HG03342 (cell line): ENCODE data around the gene JPH4.

Experiments used
- ATAC-seq: cut with Tn5 transposase; IDR thresholded peaks from one replicate; pipeline ENCODE4 v1.9.1; 2021; ENCODE audit warnings: mild to moderate bottlenecking, moderate library complexity; ENCODE audit not compliant: unreplicated experiment

Gene JPH4

DNA sequence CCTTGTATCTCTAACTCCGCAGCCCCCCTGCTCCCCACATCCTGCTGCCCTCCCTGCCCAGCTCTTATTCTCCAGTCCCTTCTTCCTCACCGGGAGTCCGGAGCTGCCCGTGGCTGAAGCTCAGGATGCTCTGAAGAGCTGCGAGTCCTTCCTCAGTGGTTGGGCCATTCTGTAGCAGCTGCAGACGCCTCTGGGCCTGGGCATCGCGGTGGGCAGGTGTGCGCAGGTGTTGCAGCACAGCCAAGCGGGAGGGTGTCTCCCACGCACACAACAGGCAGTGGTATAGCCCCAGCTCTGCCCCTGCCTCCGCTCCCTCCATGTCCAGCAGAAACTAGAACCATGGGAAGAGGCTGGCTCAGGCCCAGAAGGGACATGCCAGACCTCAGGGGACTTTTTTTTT lies 47.2 kb downstream of the JPH4 start:
- ATAC-seq = no peak

DNA sequence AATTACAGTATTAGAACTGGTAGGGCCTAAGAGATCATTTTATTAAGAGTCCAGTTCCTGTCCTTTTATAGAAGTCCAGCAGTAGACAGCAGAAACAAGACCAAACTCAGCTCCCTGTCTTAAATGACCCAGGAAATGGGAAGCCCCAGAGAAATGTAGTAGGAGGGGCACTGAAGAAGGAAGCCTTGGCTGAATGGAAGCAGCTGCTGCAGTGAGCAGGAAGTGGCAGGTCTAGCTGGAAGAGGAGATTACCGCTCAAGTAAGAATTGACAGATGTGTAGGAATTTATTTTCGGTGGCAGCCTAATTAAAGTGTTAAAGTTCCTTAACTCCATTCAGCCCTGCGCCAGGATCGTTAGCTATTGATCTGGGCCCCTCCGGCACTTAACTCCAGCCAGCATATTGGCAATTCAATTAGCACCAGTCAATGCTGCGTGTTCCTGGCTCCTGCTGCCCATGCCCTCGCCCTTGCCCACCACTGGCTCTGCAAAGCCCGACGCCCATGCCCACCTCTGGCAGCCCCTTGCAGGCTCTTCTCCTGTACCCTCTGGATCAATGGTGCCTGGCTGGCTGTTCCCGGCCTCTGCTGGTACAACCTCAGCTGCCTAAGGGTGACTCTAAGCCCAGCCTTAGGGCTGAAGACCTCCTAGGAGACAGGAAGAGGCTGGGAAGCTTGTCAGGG lies 48.1 kb downstream of the JPH4 start:
- no peak for ATAC-seq

DNA sequence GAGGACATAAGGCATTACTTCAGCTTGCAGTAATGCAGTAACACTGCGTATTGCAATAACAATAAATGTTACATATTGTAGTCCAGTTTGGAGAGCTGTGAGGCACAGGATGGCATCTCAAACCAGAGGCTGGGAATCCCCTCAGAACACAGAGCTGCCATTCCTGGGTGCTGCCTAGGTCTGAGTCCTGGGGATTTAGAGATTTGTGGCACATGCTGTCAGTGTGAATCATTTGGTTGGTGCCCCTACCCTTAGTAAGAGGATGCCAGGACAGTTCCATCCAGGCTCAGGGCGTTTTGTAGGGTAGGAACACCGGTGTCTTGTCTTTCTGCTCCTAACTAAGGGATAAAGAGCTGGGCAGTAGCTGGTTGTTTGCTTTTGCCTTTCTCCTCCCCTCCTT lies 49.6 kb downstream of the JPH4 start:
- ATAC-seq = no peak

DNA sequence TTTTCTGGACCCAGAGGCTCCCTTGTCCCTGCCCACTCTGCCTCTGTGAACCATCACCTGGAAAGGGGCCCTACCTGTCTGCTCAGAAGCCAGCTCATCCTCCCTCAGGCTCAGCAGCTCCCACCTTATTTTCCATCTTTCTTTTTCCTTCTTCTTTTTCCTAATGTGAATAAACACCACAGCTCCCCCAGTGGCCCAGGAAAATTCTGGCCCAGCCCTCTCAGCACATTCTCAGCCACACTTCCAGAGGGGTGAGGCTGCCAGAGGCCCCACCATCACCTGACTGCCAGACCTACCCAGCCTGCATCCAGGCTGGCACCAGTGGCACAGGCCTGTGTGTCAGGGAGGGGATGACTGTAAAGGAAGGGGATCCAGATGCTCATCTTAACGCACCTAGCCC lies 50.0 kb downstream of the JPH4 start:
- no peak for ATAC-seq

DNA sequence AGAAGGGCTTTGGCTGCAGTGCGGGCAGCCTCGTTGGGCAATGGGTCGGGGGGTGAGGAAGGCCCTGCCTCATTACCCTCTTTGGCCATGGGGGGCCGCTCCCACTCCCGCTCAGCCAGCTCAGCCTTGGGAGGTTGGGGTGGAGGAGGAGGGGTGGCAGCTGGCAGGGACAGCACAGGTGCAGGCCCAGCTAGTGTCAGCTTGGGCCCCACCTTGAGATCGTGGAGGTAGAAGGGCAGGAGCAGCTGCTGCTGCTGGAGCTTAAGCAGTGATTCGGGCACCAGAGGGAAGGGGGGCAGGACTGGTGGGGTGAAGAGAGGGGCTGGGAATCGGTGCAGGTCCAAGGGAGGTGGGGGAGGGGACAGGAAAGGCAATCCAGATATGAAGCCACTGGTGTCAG lies 53.0 kb downstream of the JPH4 start:
- ATAC-seq = no peak

DNA sequence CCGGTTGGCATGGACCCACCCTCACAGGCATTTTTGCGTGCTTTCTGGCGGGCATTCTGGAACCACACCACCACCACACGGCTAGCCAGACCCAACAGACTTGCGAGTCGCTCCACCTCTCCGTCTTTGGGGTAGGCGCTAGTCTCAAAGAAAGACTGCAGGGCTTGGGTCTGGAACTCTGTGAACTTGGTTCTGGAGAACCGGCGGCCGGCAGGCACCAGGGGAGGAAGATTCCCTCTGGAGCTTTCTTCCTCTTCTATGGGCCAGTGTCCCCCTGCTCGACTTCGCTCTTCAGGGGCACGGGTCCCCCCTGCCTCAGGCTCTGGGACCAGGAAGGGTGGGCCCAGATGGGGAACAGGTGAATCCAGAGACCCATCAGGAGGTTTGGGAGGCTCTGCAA lies 53.6 kb downstream of the JPH4 start:
- no peak for ATAC-seq

DNA sequence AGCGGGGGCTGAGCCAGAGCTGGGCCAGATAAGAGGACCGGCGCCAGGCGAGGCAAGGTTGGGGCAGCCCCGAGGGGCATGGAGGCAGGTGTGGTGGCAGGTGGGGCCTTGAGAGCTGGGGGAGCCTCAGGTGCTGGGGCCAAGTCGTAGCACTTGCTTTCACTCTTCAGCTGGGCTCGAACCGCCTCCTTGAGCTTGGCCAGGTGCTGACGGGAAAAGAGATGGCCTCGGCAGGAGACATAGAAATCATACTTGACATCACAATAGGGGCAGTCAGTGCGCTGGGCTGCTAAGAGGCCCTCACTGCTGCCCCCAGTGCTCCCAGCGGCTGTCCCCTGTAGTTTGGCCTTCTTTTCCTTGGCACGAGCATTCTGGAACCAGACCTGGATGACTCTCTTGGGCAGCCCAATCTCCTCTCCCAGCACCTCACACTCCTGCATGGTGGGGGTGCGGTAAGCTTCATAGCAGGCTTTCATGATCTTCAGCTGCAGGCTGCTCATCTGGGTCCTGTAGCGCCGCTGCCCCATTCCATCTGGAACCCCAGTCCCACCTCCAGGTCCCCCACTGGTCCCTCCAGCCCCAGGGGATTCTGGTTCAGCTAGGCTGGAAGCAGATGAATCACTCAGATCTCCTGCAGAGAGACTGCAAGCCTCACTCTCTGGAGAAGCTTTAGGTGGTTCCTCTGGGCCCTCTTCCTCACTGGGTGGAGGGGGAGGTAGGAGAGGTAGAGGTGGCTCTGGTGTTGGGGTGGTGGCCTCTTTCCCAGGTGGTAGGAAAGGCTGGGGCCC lies 55.2 kb downstream of the JPH4 start:
- ATAC-seq = no peak

DNA sequence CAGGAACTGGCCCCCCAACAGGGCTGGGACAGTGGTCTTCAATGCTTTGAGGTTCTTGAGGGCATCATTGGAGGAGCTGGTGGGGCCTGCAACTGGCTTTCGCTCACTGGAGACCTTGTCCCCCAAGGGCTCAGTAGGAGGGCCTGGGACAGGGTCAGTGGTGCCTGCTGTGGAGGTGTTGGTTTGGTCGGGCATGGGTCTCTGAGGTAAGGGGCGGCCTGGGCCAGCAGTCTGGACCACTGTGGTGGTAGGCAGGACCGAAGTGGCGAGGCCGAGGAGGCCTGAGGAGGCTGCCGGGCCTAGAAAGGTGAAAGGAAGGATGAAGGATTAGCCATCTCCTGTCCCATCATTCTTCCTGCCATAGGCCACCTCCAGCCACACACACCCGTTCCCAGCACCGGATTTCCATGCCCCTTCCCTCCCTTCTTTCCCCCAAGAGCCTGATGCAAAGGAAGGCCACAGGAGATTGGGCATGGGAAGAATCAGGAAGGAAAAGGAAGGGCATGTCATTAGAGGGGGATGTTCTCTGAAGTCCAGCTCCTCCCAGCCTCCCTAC lies 55.9 kb downstream of the JPH4 start:
- ATAC-seq = no peak

DNA sequence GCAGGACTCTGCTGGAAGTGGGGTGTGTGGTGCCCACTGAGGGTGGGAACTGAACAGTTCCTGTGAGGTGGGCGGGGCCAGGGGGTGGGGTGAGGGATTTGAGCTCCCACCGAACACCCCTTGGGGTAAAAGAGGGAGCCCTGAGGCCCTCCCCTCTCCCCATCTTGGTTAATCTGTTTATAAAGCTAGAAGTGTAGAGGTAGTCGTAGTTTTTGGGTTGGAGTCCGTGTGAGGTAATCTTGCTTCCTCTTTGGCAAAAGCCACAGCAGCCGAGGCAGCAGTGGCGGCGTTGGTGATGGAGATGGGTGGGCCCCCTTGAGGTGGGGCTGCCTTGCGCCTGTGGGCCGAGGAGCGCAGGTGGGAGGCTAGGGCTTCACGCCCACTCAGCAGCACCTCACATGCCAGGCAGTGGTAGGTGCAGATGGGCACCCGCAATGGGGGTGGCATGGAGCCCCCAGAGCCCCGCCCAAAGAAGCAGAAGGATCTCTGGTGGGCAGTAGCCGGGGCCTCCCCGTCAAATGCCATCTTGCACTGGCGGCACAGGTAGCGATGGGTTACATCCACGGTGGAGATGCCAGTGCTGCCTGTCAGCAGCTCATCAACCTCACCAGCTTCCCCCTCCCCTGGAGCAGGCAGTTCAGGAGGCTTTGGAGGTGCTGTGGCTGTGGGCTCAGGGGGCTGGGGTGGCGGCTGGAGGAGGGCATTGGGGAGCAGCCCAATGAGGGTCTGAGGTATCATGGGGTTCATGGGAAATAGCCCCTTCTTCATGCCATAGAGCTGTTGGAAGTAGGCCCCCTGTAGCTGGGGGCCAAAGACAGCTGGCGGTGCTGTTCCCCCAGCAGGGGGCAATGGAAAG lies 56.6 kb downstream of the JPH4 start:
- ATAC-seq = no peak

DNA sequence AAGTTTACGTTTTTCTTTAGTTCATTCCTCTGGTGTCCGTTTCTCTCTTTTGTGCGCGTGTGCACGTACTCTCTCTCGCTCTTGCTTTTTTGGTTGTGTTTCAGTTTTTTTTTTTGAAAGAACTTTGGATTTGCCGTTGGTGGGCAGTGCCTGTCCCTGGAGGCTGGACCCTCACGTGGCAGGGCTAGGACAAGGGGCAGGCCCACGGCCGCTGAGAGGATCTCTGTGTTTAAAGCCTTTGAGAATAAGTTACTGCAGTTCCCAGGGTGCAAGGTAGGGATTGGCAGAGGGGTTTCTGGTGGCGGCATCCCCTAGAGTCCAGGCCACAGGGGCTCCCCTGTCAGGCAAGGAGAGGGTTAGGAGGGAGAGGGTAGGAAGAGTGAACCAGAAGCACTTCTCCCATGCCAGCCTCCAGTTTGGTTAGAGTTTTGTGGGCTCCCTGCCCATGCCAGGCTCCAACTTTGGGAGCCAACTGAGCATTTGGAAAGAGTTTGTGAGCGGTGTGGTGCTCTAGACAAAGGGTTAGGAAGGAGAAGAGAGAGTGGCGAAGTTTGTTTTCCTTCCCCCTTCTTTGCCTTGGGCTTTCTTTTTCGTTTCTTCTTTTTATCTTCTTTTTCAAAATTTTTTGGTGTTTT lies 57.6 kb downstream of the JPH4 start:
- ATAC-seq = no peak

DNA sequence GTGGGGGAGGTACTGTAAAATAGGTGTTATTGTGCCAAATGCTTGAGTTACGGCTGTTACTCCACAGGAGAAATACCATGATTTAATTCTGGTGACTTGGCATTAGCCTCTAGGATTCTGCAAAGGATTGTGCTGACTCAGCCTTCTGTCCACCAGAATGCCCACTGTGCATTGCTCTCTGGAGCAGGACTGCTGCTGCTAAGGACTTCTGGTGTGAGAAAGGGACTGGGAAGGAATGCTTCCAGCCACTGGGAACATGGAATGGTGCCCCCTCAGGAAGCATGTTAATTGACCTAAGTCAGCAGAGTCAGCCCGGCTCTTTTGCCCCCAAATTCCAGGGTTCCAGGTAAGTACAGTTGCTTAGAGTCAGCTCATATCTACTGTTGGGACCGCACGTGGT lies 59.9 kb downstream of the JPH4 start:
- no peak for ATAC-seq
